Measurements from ENCODE around the gene UGT8.

- TF ChIP-seq, protein P1, sequence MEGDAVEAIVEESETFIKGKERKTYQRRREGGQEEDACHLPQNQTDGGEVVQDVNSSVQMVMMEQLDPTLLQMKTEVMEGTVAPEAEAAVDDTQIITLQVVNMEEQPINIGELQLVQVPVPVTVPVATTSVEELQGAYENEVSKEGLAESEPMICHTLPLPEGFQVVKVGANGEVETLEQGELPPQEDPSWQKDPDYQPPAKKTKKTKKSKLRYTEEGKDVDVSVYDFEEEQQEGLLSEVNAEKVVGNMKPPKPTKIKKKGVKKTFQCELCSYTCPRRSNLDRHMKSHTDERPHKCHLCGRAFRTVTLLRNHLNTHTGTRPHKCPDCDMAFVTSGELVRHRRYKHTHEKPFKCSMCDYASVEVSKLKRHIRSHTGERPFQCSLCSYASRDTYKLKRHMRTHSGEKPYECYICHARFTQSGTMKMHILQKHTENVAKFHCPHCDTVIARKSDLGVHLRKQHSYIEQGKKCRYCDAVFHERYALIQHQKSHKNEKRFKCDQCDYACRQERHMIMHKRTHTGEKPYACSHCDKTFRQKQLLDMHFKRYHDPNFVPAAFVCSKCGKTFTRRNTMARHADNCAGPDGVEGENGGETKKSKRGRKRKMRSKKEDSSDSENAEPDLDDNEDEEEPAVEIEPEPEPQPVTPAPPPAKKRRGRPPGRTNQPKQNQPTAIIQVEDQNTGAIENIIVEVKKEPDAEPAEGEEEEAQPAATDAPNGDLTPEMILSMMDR (IDR thresholded peaks at IDR 0.05): no peak
- no peak for TF ChIP-seq POLR2A (IDR thresholded peaks at IDR 0.05; ENCODE audit: low read depth)
- TF ChIP-seq POLR2AphosphoS5 (IDR thresholded peaks at IDR 0.05): no peak
- TF ChIP-seq EP300 (IDR thresholded peaks at IDR 0.05): no peak
These were observed 85.9 kb downstream of the UGT8 start for GRCh38 chr4:114684462-114684861.

All from esophagus muscularis mucosa (tissue), 4 donors.